HepG2 (cell line): ENCODE measurements around the gene MSMP. TPM values are rescaled to one million over a fixed set of nuclear protein-coding genes. Genes with fewer than 3 reads are reported as not detected.

Source experiments
- ATAC-seq: fragments of 200-7000 bp; cut with Tn5 transposase; 3 replicates; pipeline ENCODE4 v1.9.1; 2020; ENCODE audit warnings: mild to moderate bottlenecking, moderate library complexity
- BruUV-seq: library from RNA; stranded (reverse); fragments of 400-500 nt; replicated peaks from 2 replicates; lab custom pipeline; 2021; lab: Mats Ljungman, UMichigan
- CTCF ChIA-PET: fragments of 300-600 bp; formaldehyde crosslinking; extraction: SDS; loops from one replicate; lab custom pipeline; 2021; ENCODE audit warnings: low total read pairs, inconsistent platforms, low intra/inter-chr PET ratio; lab: Yijun Ruan, JAX
- POLR2A ChIA-PET: fragments of 350-600 bp; sonication (Branson Sonifier 250); formaldehyde crosslinking; loops from one replicate; lab custom pipeline; 2020; ENCODE audit warnings: antibody characterized with exemption, inconsistent platforms; lab: Yijun Ruan, JAX
- DNase-seq: peaks from one replicate; pipeline ENCODE4 v3.0.0-alpha.2; 2015; ENCODE audit warnings: low spot score
- FAIRE-seq: peaks from 3 replicates; lab custom pipeline; 2011; peaks lifted over from hg19 to GRCh38; lab: Jason Lieb, UNC
- H2AFZ ChIP-seq: one replicate; pipeline ENCODE4 v1.6.1; 2011; ENCODE audit warnings: low read length, inconsistent platforms
- H3K27ac ChIP-seq: fragments of 300-600 bp; 3 replicates; pipeline ENCODE4 v1.8.0; 2011; ENCODE audit warnings: mixed run types, mild to moderate bottlenecking, mixed read lengths, low read length, inconsistent platforms; ENCODE audit not compliant: insufficient read depth; ENCODE audit errors: extremely low read length
- H3K27me3 ChIP-seq, 2 experiments: fragments of 200-600 bp in 1 of 2; 2 replicates in 1 of 2; 3 replicates in 1 of 2; pipeline versions ENCODE4 v1.6.0 to v1.8.0; 2011; ENCODE audit warnings: low read length in 2 of 2, mild to moderate bottlenecking in 2 of 2, moderate library complexity in 2 of 2, inconsistent platforms in 1 of 2; ENCODE audit not compliant: insufficient read depth in 2 of 2, control insufficient read depth in 1 of 2
- H3K36me3 ChIP-seq, 2 experiments: fragments of 200-600 bp in 1 of 2; replicated peaks in 1 of 2; 2 replicates in 1 of 2; 3 replicates in 1 of 2; pipeline versions ENCODE4 v1.5.1 to v1.8.0; 2011; ENCODE audit warnings: low read length in 2 of 2, inconsistent platforms in 1 of 2; ENCODE audit not compliant: insufficient read depth in 2 of 2, control insufficient read depth in 1 of 2
- H3K4me1 ChIP-seq: 2 replicates; pipeline ENCODE4 v1.5.1; 2012; ENCODE audit warnings: low read length, inconsistent platforms; ENCODE audit not compliant: insufficient read depth
- H3K4me2 ChIP-seq: 2 replicates; pipeline ENCODE4 v1.6.0; 2011; ENCODE audit warnings: low read depth, low read length, inconsistent platforms
- H3K4me3 ChIP-seq, 3 experiments: fragments of 200-600 bp in 1 of 3; sonication (generic), shearing (Covaris generic) in 1 of 3; replicated peaks in 1 of 3; 2 replicates each; pipeline ENCODE4 v1.5.1; 2011 to 2016; ENCODE audit warnings: low read length in 3 of 3, inconsistent platforms in 2 of 3, low read depth in 2 of 3, mild to moderate bottlenecking in 2 of 3, control low read depth in 1 of 3, mixed read lengths in 1 of 3; ENCODE audit not compliant: insufficient read depth in 1 of 3
- H3K79me2 ChIP-seq: one replicate; pipeline ENCODE4 v1.6.1; 2011; ENCODE audit warnings: low read length, inconsistent platforms; ENCODE audit not compliant: insufficient read depth
- H3K9ac ChIP-seq: 2 replicates; pipeline ENCODE4 v1.6.0; 2011; ENCODE audit warnings: mild to moderate bottlenecking, low read depth, low read length, inconsistent platforms; ENCODE audit not compliant: insufficient read depth
- H3K9me3 ChIP-seq: 2 replicates; pipeline ENCODE4 v1.5.1; 2012; ENCODE audit warnings: mild to moderate bottlenecking, low read length
- H4K20me1 ChIP-seq: 2 replicates; pipeline ENCODE4 v1.6.0; 2011; ENCODE audit warnings: inconsistent platforms, mild to moderate bottlenecking, low read length, moderate library complexity; ENCODE audit not compliant: insufficient read depth
- ATF7 ChIP-seq, 2 experiments: fragments of 450-650 bp in 1 of 2; sonication (generic) in 1 of 2; formaldehyde crosslinking in 1 of 2; IDR thresholded peaks; 2 replicates each; pipeline versions ENCODE4 v1.4.0 to v1.6.1; 2016 to 2020; ENCODE audit warnings: antibody characterized with exemption in 1 of 2, mild to moderate bottlenecking in 1 of 2, missing genetic modification reagents in 1 of 2
- MAFF ChIP-seq: IDR thresholded peaks from 2 replicates; pipeline ENCODE4 v1.6.1; 2011; ENCODE audit warnings: low read depth, low read length, improper control_type of control experiment
- MAFK ChIP-seq, 2 experiments: IDR thresholded peaks in 1 of 2; conservative IDR thresholded peaks in 1 of 2; 2 replicates each; pipeline ENCODE4 v1.6.1; 2011; ENCODE audit warnings: improper control_type of control experiment in 2 of 2, low read length in 2 of 2
- NFE2L2 ChIP-seq: fragments of 150-350 bp; IDR thresholded peaks from 2 replicates; pipeline ENCODE4 v1.6.1; 2014; ENCODE audit warnings: low read length
- TBX3 ChIP-seq: fragments of 450-650 bp; IDR thresholded peaks from 2 replicates; pipeline ENCODE4 v1.6.1; 2017; ENCODE audit warnings: antibody characterized with exemption, mild to moderate bottlenecking, inconsistent platforms, borderline replicate concordance
- ZNF569 ChIP-seq: sonication (generic); formaldehyde crosslinking; IDR thresholded peaks from 2 replicates; pipeline ENCODE4 v1.5.0; 2020; ENCODE audit warnings: mild to moderate bottlenecking, missing genetic modification reagents, moderate library complexity, borderline replicate concordance
- ZSCAN25 ChIP-seq: sonication (generic); formaldehyde crosslinking; IDR thresholded peaks from 2 replicates; pipeline ENCODE4 v1.8.0; 2022; ENCODE audit warnings: mild to moderate bottlenecking, missing genetic modification reagents
- WGBS: methylation state at CpG from one replicate; pipeline ENCODE4 v1.1.6; 2017; ENCODE audit warnings: low lambda C conversion rate; 5-methylcytosine and 5-hydroxymethylcytosine counted together
- in situ Hi-C: cut with HindIII; loops from 2 replicates; pipeline ENCODE4 v1.10.0; 2017; ENCODE audit warnings: low pct_unique_long_range_greater_than_20kb; ENCODE audit not compliant: extremely low pct_ligation_motif_present
- intact Hi-C: fragments of 100-400 bp; cut with micrococcal nuclease; formaldehyde crosslinking; loops from one replicate; pipeline ENCODE4 v1.10.0; 2022; ENCODE audit not compliant: unreplicated experiment
- polyA plus RNA-seq, 8 experiments: library from polyadenylated mRNA; depleted of rRNA in 3 of 8; stranded (reverse) in 7 of 8; unstranded in 1 of 8; fragments of >200 nt; fragmentation: Illumina TruSeq in 4 of 8; extraction: Trizol in 4 of 8; gene quantifications; 2 replicates each; pipeline versions ENCODE4 v1.2.1 to v1.2.3, GENCODE V29; 2011 to 2016; ENCODE audit warnings: low read depth in 4 of 8, missing spikeins in 1 of 8, mixed read lengths in 1 of 8; ENCODE audit not compliant: insufficient read depth in 1 of 8
- total RNA-seq, 5 experiments: library from RNA; depleted of rRNA; stranded (reverse); fragments of >200 nt; fragmentation: Illumina TruSeq; extraction: Trizol; gene quantifications; 2 replicates each; pipeline ENCODE4 v1.2.3, GENCODE V29; 2016; ENCODE audit warnings: low read depth in 1 of 5
- TF ChIP-seq, protein P1 (sequence below): sonication (generic); formaldehyde crosslinking; IDR thresholded peaks from 2 replicates; pipeline ENCODE4 v1.5.1; 2020; ENCODE audit warnings: mild to moderate bottlenecking, missing genetic modification reagents, borderline replicate concordance

Gene MSMP
- total and polyA plus RNA-seq, 2 of the 13 experiments (the other 11 are each of a cell fraction or from before 2014, with no cell fraction given): 0.24 to 0.46 TPM

DNA sequence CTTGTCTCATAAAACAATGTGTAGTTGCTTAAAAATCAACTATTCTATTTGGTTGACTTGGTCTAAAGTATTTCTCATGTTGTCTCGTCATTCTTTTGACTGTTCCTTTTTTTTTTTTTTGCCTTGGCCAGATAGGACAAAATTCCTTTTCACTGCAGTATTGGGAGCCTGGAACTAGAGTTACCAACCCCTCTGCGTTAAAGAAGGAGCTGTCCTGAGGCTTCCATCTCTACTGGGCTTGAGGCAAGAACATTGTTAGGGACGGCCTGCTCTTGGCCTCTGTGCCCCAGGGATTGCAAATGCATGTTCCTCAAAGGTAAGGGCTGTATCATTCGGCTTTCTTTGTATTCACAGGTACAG, 35.9 kb upstream of the MSMP start (continued):
- TF ChIP-seq, protein P1, sequence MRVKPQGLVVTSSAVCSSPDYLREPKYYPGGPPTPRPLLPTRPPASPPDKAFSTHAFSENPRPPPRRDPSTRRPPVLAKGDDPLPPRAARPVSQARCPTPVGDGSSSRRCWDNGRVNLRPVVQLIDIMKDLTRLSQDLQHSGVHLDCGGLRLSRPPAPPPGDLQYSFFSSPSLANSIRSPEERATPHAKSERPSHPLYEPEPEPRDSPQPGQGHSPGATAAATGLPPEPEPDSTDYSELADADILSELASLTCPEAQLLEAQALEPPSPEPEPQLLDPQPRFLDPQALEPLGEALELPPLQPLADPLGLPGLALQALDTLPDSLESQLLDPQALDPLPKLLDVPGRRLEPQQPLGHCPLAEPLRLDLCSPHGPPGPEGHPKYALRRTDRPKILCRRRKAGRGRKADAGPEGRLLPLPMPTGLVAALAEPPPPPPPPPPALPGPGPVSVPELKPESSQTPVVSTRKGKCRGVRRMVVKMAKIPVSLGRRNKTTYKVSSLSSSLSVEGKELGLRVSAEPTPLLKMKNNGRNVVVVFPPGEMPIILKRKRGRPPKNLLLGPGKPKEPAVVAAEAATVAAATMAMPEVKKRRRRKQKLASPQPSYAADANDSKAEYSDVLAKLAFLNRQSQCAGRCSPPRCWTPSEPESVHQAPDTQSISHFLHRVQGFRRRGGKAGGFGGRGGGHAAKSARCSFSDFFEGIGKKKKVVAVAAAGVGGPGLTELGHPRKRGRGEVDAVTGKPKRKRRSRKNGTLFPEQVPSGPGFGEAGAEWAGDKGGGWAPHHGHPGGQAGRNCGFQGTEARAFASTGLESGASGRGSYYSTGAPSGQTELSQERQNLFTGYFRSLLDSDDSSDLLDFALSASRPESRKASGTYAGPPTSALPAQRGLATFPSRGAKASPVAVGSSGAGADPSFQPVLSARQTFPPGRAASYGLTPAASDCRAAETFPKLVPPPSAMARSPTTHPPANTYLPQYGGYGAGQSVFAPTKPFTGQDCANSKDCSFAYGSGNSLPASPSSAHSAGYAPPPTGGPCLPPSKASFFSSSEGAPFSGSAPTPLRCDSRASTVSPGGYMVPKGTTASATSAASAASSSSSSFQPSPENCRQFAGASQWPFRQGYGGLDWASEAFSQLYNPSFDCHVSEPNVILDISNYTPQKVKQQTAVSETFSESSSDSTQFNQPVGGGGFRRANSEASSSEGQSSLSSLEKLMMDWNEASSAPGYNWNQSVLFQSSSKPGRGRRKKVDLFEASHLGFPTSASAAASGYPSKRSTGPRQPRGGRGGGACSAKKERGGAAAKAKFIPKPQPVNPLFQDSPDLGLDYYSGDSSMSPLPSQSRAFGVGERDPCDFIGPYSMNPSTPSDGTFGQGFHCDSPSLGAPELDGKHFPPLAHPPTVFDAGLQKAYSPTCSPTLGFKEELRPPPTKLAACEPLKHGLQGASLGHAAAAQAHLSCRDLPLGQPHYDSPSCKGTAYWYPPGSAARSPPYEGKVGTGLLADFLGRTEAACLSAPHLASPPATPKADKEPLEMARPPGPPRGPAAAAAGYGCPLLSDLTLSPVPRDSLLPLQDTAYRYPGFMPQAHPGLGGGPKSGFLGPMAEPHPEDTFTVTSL (CRISPR knock-in tag): no peak
- no peak for TF ChIP-seq ZNF569 (CRISPR knock-in tag)
- no peak for TF ChIP-seq TBX3
- TF ChIP-seq ATF7 (IDR thresholded peaks at IDR 0.05): no peak
- TF ChIP-seq ATF7 (CRISPR knock-in tag; IDR thresholded peaks at IDR 0.05): no peak

DNA sequence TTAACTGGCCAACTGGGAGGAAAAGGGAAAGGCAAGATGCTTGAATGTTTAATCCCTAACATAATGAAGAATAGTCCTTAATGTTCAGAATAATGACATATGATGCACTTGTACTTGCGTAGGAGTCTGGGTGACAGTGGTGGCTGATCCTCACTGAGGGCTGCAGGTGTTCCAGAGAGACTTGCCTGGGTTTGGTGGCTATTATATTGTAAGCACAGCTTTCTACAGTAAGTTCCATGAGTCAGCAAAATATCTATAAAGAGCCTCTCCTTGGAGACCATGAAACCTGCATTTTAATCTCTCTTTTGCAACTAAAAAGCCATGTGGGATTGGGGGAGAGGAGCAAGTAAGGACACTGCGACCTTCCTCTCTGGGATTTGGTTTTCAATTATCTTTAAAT, 35.5 kb upstream of the MSMP start:
- Histone ChIP-seq H3K27ac (no peak overlapping the region), H3K27me3 (no peaks in the 10 kb centered on the region), H3K36me3 (peaks cover 3 to 11% of the 10 kb centered on the region in 2 experiments), H4K20me1 (no peaks in the 10 kb centered on the region), H3K79me2 (no peaks in the 10 kb centered on the region), H2AFZ (no peak overlapping the region), H3K4me2 (no peak overlapping the region), H3K4me3 (no peak overlapping the region), H3K9me3 (no peaks in the 10 kb centered on the region), H3K4me1 (no peaks in the 10 kb centered on the region; the same call in 1 of the 2 replicates), H3K9ac (no peak overlapping the region)
- intact Hi-C loops: no loop called here
- BruUV-seq: no TSS peak
- CTCF ChIA-PET: interaction anchor here (1.3 to 2.4 kb wide), 4 partner anchors 24 to 93 kb away, joined by 7 to 26 read pairs (median 13); no protein-coding TSS in a partner anchor
- ATAC-seq (no peak), DNase-seq (no peak), FAIRE-seq (no peak)
- POLR2A ChIA-PET: interaction anchor here (1.0 kb wide), 1 partner anchor 22 kb away, joined by 3 read pairs; no protein-coding TSS in a partner anchor
- 100% methylated on average over 2 of the region's 2 CpGs for WGBS
- TF ChIP-seq NFE2L2 (peak; percentile 45; the same call in 1 of the 2 replicates), MAFK (conservative IDR thresholded peaks at IDR 0.05 in 1 of 2, IDR thresholded peaks at IDR 0.05 in 1 of 2; ENCODE audit: low read length in 2 of 2) (peak; percentile 91 to 95), ZSCAN25 (CRISPR knock-in tag) (no peak), MAFF (peak; percentile 90)
- in situ Hi-C loops: loop anchor here (5.0 kb wide), 1 partner anchor 93 kb away; no protein-coding TSS in a partner anchor
